Measurements from ENCODE around the gene ECM2. TPM values are rescaled to one million over a fixed set of nuclear protein-coding genes. Genes with fewer than 3 reads are reported as not detected.

The ECM2 gene
- total RNA-seq, 1 experiment from 2014 or later = not detected

DNA sequence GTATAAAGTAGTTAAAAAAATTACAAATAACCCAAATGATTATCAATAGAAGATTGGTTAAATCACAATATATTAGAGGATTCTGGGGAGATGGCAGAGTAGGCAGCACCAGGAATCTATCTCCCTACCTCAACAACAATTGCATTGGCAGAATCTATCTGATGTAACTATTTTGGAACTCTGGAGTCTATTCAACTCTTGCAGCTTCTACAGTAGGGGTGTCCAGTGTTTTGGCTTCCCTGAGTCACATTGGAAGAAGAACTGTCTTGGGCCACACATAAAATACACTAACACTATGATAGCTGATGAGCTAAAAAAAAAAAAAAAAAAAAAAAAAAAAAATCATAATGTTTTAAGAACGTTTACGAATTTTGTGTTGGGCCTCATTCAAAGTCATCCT is 29.2 kb upstream of the ECM2 start:
- no peak overlapping the region for H2AK5ac ChIP-seq (ENCODE audit: insufficient read length, low read length)
- no peak overlapping the region for H3K23ac ChIP-seq (ENCODE audit: insufficient read length, low read depth, low read length)
- no peaks in the 10 kb centered on the region for H3K79me1 ChIP-seq (ENCODE audit: insufficient read depth, low read depth, low read length, poor library complexity, severe bottlenecking)
- no peak overlapping the region for H2BK20ac ChIP-seq (ENCODE audit: low read depth, low read length, poor library complexity, severe bottlenecking)
- H3K4me1 Mint-ChIP-seq = peaks cover 4 to 9% of the 10 kb centered on the region in 2 experiments; a peak in 3 of 4 replicates
- H4K91ac ChIP-seq (ENCODE audit: insufficient read length, low read depth, low read length) = no peak overlapping the region
- H3K14ac ChIP-seq (ENCODE audit: insufficient read depth, low read length) = no peak overlapping the region
- no peaks in the 10 kb centered on the region for H3K9me3 ChIP-seq (ENCODE audit: control insufficient read depth, low read depth, low read length)
- H3T11ph ChIP-seq (ENCODE audit: low read length) = no peak overlapping the region
- H2BK120ac ChIP-seq (ENCODE audit: low read depth, low read length, poor library complexity, severe bottlenecking) = no peak overlapping the region
- no peaks in the 10 kb centered on the region for H3K27me3 ChIP-seq (ENCODE audit: insufficient read depth, low read length)
- no peak overlapping the region for H3K18ac ChIP-seq (ENCODE audit: insufficient read length, low read depth, low read length)
- H2BK5ac ChIP-seq (ENCODE audit: insufficient read length, low read length) = no peak overlapping the region
- TF ChIP-seq, protein P1, sequence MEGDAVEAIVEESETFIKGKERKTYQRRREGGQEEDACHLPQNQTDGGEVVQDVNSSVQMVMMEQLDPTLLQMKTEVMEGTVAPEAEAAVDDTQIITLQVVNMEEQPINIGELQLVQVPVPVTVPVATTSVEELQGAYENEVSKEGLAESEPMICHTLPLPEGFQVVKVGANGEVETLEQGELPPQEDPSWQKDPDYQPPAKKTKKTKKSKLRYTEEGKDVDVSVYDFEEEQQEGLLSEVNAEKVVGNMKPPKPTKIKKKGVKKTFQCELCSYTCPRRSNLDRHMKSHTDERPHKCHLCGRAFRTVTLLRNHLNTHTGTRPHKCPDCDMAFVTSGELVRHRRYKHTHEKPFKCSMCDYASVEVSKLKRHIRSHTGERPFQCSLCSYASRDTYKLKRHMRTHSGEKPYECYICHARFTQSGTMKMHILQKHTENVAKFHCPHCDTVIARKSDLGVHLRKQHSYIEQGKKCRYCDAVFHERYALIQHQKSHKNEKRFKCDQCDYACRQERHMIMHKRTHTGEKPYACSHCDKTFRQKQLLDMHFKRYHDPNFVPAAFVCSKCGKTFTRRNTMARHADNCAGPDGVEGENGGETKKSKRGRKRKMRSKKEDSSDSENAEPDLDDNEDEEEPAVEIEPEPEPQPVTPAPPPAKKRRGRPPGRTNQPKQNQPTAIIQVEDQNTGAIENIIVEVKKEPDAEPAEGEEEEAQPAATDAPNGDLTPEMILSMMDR (conservative IDR thresholded peaks at IDR 0.05) = no peak
- H3K36me3 Mint-ChIP-seq (ENCODE audit: insufficient read depth in 1 of 3, low read depth in 3 of 3) = no peaks in the 10 kb centered on the region
- no peak overlapping the region for H2AFZ ChIP-seq (ENCODE audit: low read length)
- no peak overlapping the region for H3K4ac ChIP-seq (ENCODE audit: low read depth, low read length)
- WGBS (ENCODE audit: extremely low coverage, insufficient read length, low lambda C conversion rate) = no CpG with 5 or more reads among the region's 2 CpGs
- no peak overlapping the region for H4K5ac ChIP-seq (ENCODE audit: insufficient read length, low read depth, low read length)
- no peak overlapping the region for H3K27ac Mint-ChIP-seq
- no peak overlapping the region for H2BK12ac ChIP-seq (ENCODE audit: insufficient read length, low read depth, low read length)
- H3K9ac ChIP-seq (ENCODE audit: extremely low read depth, insufficient read length, low read length) = no peak overlapping the region
- no peaks in the 10 kb centered on the region for H3K79me2 ChIP-seq (ENCODE audit: insufficient read depth, low read length)
- no peaks in the 10 kb centered on the region for H4K20me1 ChIP-seq (ENCODE audit: control insufficient read depth, insufficient read depth, insufficient read length)
- no peak overlapping the region for H3K27ac ChIP-seq (ENCODE audit: insufficient read length, low read depth, low read length)
- DNase-seq = no peak
- H3K27me3 Mint-ChIP-seq (ENCODE audit: low read depth) = no peaks in the 10 kb centered on the region
- no peaks in the 10 kb centered on the region for H3K4me1 ChIP-seq (ENCODE audit: insufficient read depth, low read length)
- no peak overlapping the region for H3K56ac ChIP-seq (ENCODE audit: insufficient read length, low read depth, low read length)
- H2BK15ac ChIP-seq (ENCODE audit: low read depth, low read length) = no peak overlapping the region
- H3K9me3 Mint-ChIP-seq = no peaks in the 10 kb centered on the region
- no peak overlapping the region for H3K4me3 Mint-ChIP-seq
- no peak overlapping the region for H3K4me2 ChIP-seq (ENCODE audit: insufficient read depth, insufficient read length, low read length)
- H3K23me2 ChIP-seq (ENCODE audit: insufficient read length, low read depth, low read length, poor library complexity, severe bottlenecking) = no peaks in the 10 kb centered on the region
- no peak overlapping the region for H4K8ac ChIP-seq (replicated peaks; ENCODE audit: insufficient read length, low read depth, low read length)
